Ishikawa (cell line): Measurements from ENCODE around the gene RPS6KA1.

ENCODE experiments used
- CEBPB ChIP-seq: IDR thresholded peaks from 2 replicates; pipeline ENCODE4 v1.6.1; 2012
- CREB1 ChIP-seq: IDR thresholded peaks from 2 replicates; pipeline ENCODE4 v1.6.1; 2012; ENCODE audit warnings: low read depth
- EGR1 ChIP-seq: IDR thresholded peaks from 2 replicates; pipeline ENCODE4 v1.6.1; 2012
- EP300 ChIP-seq: IDR thresholded peaks from 2 replicates; pipeline ENCODE4 v1.6.1; 2012; ENCODE audit warnings: borderline replicate concordance
- FOXM1 ChIP-seq: IDR thresholded peaks from 2 replicates; pipeline ENCODE4 v1.6.1; 2012; ENCODE audit warnings: low read depth, borderline replicate concordance
- NFIC ChIP-seq: IDR thresholded peaks from 2 replicates; pipeline ENCODE4 v1.6.1; 2012
- RAD21 ChIP-seq: IDR thresholded peaks from 2 replicates; pipeline ENCODE4 v1.6.1; 2012; ENCODE audit warnings: low read depth
- REST ChIP-seq: IDR thresholded peaks from 2 replicates; pipeline ENCODE4 v1.6.1; 2012; ENCODE audit warnings: low read depth, mild to moderate bottlenecking
- TAF1 ChIP-seq: IDR thresholded peaks from 2 replicates; pipeline ENCODE4 v1.6.1; 2012; ENCODE audit warnings: low read depth, mild to moderate bottlenecking
- TCF12 ChIP-seq: IDR thresholded peaks from 2 replicates; pipeline ENCODE4 v1.6.1; 2012; ENCODE audit warnings: low read depth
- TEAD4 ChIP-seq: IDR thresholded peaks from 2 replicates; pipeline ENCODE4 v1.6.1; 2012
- YY1 ChIP-seq: IDR thresholded peaks from 2 replicates; pipeline ENCODE4 v1.6.1; 2012; ENCODE audit warnings: low read depth
- ZBTB7A ChIP-seq: IDR thresholded peaks from 2 replicates; pipeline ENCODE4 v1.6.1; 2012; ENCODE audit warnings: low read depth
- TF ChIP-seq, protein P1 (sequence below): IDR thresholded peaks from 2 replicates; pipeline ENCODE4 v1.6.1; 2012
- TF ChIP-seq, protein P2 (sequence below): IDR thresholded peaks from 2 replicates; pipeline ENCODE4 v1.6.1; 2012

RPS6KA1 gene

GRCh38 chr1:26521669-26522030 lies 7.9 kb upstream of the RPS6KA1 start:
- TF ChIP-seq TEAD4 = no peak
- no peak for TF ChIP-seq REST
- TF ChIP-seq YY1 = no peak
- TF ChIP-seq TAF1 = no peak
- TF ChIP-seq, protein P1, sequence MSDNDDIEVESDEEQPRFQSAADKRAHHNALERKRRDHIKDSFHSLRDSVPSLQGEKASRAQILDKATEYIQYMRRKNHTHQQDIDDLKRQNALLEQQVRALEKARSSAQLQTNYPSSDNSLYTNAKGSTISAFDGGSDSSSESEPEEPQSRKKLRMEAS = no peak
- no peak for TF ChIP-seq RAD21

GRCh38 chr1:26522073-26522472 lies 7.5 kb upstream of the RPS6KA1 start:
- TF ChIP-seq ZBTB7A = no peak
- TF ChIP-seq REST = no peak
- TF ChIP-seq, protein P1 = no peak
- TF ChIP-seq RAD21 = no peak
- TF ChIP-seq EGR1 = no peak
- TF ChIP-seq NFIC = no peak
- TF ChIP-seq FOXM1 = no peak
- no peak for TF ChIP-seq TAF1
- TF ChIP-seq, protein P2, sequence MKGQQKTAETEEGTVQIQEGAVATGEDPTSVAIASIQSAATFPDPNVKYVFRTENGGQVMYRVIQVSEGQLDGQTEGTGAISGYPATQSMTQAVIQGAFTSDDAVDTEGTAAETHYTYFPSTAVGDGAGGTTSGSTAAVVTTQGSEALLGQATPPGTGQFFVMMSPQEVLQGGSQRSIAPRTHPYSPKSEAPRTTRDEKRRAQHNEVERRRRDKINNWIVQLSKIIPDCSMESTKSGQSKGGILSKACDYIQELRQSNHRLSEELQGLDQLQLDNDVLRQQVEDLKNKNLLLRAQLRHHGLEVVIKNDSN = no peak
- TF ChIP-seq EP300 = no peak
- TF ChIP-seq TEAD4 = no peak

- no peak for TF ChIP-seq FOXM1
- no peak for TF ChIP-seq REST
- TF ChIP-seq EP300 = no peak
- TF ChIP-seq, protein P2 = no peak
- TF ChIP-seq TAF1 = no peak
- TF ChIP-seq NFIC = no peak
- no peak for TF ChIP-seq ZBTB7A
These were observed 5.4 kb upstream of the RPS6KA1 start for GRCh38 chr1:26524181-26524580.

DNA sequence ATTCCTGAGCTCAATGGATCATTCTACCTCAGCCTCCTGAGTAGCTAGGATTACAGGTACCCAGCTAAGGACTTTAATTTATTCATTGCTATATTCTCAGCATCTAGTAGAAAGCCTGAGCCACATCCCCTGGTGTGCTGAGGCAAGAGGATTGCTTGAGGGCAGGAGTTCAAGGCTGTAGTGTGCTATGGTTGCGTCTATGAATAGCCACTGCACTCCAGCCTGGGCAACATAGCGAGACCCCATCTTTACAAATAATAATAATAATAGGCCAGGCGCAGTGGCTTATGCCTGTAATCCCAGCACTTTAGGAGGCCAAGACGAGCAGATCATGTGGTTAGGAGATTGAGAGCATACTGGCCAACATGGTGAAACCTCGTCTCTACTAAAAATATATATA lies 3.3 kb upstream of the RPS6KA1 start:
- no peak for TF ChIP-seq TEAD4
- no peak for TF ChIP-seq CREB1
- no peak for TF ChIP-seq NFIC
- TF ChIP-seq TAF1 = no peak
- TF ChIP-seq, protein P1 = no peak
- TF ChIP-seq TCF12 = no peak
- TF ChIP-seq EP300 = no peak
- TF ChIP-seq CEBPB = no peak
- TF ChIP-seq, protein P2 = no peak
- TF ChIP-seq YY1 = no peak
- TF ChIP-seq EGR1 = no peak
- TF ChIP-seq FOXM1 = no peak
- TF ChIP-seq RAD21 = no peak
- no peak for TF ChIP-seq ZBTB7A
- no peak for TF ChIP-seq REST
